Prostate gland (tissue), 2 donors: ENCODE measurements around the gene TNFSF10. TPM values are rescaled to one million over a fixed set of nuclear protein-coding genes. Genes with fewer than 3 reads are reported as not detected.

ENCODE experiments used
- DNase-seq: peaks from one replicate; pipeline ENCODE4 v3.0.0-alpha.2; 2019; ENCODE audit warnings: low spot score
- H3K27ac ChIP-seq, 2 donors: fragments of 200-600 bp; sonication (generic); 2 replicates each; pipeline ENCODE4 v1.5.1; 2017 to 2019
- H3K27me3 ChIP-seq: fragments of 200-600 bp; sonication (generic); replicated peaks from 2 replicates; pipeline ENCODE4 v1.5.1; 2019; ENCODE audit not compliant: insufficient read depth
- H3K36me3 ChIP-seq, 2 donors: fragments of 200-600 bp; sonication (generic); 1 replicate in 1 of 2; 2 replicates in 1 of 2; pipeline versions ENCODE4 v1.5.1 to v1.8.1; 2017 to 2019
- H3K4me1 ChIP-seq: fragments of 200-600 bp; sonication (generic); replicated peaks from 2 replicates; pipeline ENCODE4 v1.5.1; 2019
- H3K4me3 ChIP-seq, 2 donors: fragments of 200-600 bp; sonication (generic); 2 replicates each; pipeline ENCODE4 v1.5.1; 2017 to 2019
- H3K9me3 ChIP-seq: fragments of 200-600 bp; sonication (generic); 2 replicates; pipeline ENCODE4 v1.5.1; 2017
- CTCF ChIP-seq, 4 experiments: fragments of 200-600 bp in 2 of 4; fragments of 450-650 bp in 2 of 4; sonication (generic) in 2 of 4; IDR thresholded peaks; 1 replicate in 3 of 4; 2 replicates in 1 of 4; pipeline ENCODE4 v1.5.1; 2016 to 2019; ENCODE audit warnings: antibody characterized with exemption in 4 of 4, mild to moderate bottlenecking in 2 of 4, moderate library complexity in 2 of 4
- POLR2A ChIP-seq: fragments of 450-650 bp; IDR thresholded peaks from one replicate; pipeline ENCODE4 v1.6.1; 2016; ENCODE audit warnings: antibody characterized with exemption, mild to moderate bottlenecking
- POLR2AphosphoS5 ChIP-seq: sonication (generic); formaldehyde crosslinking; IDR thresholded peaks from one replicate; pipeline ENCODE4 v1.6.1; 2017; ENCODE audit warnings: antibody characterized with exemption
- whole genome bisulfite sequencing: methylation state at CpG from one replicate; pipeline ENCODE4 v1.1.5; 2018; 5-methylcytosine and 5-hydroxymethylcytosine counted together
- intact Hi-C: fragments of 100-400 bp; cut with DNase I; formaldehyde crosslinking; loops from one replicate; pipeline ENCODE4 v1.14.2; 2022
- total RNA-seq, 2 donors: library from RNA; depleted of rRNA; stranded (reverse); fragments of >200 nt; gene quantifications; one replicate each; pipeline ENCODE4 v1.1.0, GENCODE V29; 2016

The TNFSF10 gene
- total RNA-seq, 2 donors from 2014 or later = 70.6 to 126 TPM

DNA sequence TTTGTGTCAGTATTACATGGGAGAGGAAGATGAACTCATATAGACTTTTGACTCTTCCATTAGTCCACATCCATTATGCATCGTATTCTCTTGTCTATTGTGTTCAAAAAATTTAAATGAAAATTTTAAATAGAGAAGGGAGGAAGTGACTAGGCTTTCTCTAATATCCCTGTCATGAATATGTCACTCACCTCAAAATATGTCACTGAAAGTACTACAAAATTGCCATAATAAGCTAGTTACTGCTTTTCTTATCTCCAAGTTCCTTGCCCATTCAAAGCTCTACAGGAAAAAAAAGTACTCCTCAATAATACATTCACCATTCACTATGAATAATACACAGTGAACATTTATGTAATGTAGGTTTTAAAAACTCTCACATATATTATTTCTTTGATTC, 52.6 kb downstream of the TNFSF10 start:
- WGBS = 94% methylated on average over 1 of the region's 1 CpG

DNA sequence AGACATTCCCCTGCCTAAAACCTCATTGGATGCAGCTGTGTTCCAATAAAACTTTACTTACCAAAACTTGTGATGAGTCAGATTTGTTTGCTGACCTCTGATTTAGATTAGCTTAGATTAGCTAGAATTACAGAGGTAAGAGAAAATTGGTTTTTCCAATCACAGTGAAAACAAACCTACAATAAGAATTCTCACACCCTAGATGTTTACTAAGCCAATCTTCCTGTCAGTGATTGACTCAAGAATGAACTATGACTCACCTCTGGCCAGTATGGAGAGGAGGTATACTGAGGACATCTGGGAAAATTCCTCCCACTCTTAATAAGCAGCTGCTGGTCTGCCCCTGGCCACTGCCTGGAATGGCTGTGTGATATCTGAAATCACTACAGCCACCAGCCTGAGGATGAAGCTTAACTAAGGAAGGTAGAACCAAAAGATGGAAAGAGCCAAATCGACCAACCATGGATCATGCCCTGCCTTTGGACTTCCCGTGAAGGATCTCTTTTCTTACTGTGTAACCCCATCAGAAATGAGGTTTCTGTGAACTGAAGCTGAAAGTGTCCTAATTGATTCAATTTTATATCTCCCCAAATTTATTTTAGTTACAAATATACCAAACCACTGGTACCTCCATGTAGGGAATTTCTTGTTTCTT, 55.9 kb downstream of the TNFSF10 start:
- no peak overlapping the region for H3K27ac ChIP-seq
- H3K9me3 ChIP-seq = no peaks in the 10 kb centered on the region
- WGBS = 95% methylated on average over 2 of the region's 2 CpGs
- no peak overlapping the region for H3K4me3 ChIP-seq
- intact Hi-C loops = no loop called here
- no peaks in the 10 kb centered on the region for H3K36me3 ChIP-seq
- DNase-seq = no peak
- no peaks in the 10 kb centered on the region for H3K27me3 ChIP-seq
- H3K4me1 ChIP-seq = no peaks in the 10 kb centered on the region
- no peak for TF ChIP-seq CTCF (IDR thresholded peaks at IDR 0.05)
- no peak for TF ChIP-seq POLR2AphosphoS5
- no peak for TF ChIP-seq POLR2A

More for the DNA sequence above, 52.6 kb downstream of the TNFSF10 start:
- H3K36me3 ChIP-seq = no peaks in the 10 kb centered on the region
- no peaks in the 10 kb centered on the region for H3K9me3 ChIP-seq
- DNase-seq = no peak
- H3K27ac ChIP-seq = no peak overlapping the region
- no peaks in the 10 kb centered on the region for H3K4me1 ChIP-seq
- TF ChIP-seq POLR2AphosphoS5 (no peak), POLR2A (no peak), CTCF (IDR thresholded peaks at IDR 0.05) (no peak)
- no peak overlapping the region for H3K4me3 ChIP-seq
- no peaks in the 10 kb centered on the region for H3K27me3 ChIP-seq
- intact Hi-C loops = loop anchor here (10.0 kb wide), 1 partner anchor 826 kb away; no protein-coding TSS in a partner anchor

- intact Hi-C loops = no loop called here
- Histone ChIP-seq H3K9me3 (no peaks in the 10 kb centered on the region), H3K27me3 (no peaks in the 10 kb centered on the region), H3K27ac (no peak overlapping the region), H3K36me3 (no peaks in the 10 kb centered on the region), H3K4me1 (no peaks in the 10 kb centered on the region), H3K4me3 (no peak overlapping the region)
- TF ChIP-seq CTCF (IDR thresholded peaks at IDR 0.05) (no peak), POLR2AphosphoS5 (no peak), POLR2A (no peak)
- no peak for DNase-seq
- 71% methylated on average over 4 of the region's 4 CpGs for WGBS
Measured at GRCh38 chr3:172466553-172467130, 56.6 kb downstream of the TNFSF10 start.

DNA sequence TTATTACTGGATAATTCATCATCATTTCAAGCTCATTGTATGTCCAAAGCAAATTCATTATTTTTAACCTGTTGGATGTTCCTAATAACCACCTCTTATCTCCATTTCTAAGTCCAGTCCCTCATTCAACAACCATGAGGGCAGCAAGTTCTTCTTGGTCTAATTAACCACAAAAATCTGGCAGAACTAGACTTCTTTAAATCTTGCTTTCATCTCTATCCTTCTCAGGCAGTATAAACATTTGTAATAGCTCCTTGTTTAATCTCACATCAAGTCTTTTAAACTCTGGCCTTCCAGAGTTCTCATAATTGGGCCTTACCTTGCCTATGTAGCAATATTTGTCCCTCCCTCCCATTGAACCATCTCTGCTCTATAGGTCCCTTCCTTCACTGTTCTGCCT, 57.9 kb downstream of the TNFSF10 start:
- H3K27ac ChIP-seq = no peak overlapping the region
- no peaks in the 10 kb centered on the region for H3K4me1 ChIP-seq
- no peaks in the 10 kb centered on the region for H3K9me3 ChIP-seq
- DNase-seq = no peak
- no peaks in the 10 kb centered on the region for H3K27me3 ChIP-seq
- TF ChIP-seq CTCF (IDR thresholded peaks at IDR 0.05) = no peak
- no peak for TF ChIP-seq POLR2AphosphoS5
- no peak overlapping the region for H3K4me3 ChIP-seq
- H3K36me3 ChIP-seq = no peaks in the 10 kb centered on the region
- intact Hi-C loops = no loop called here

DNA sequence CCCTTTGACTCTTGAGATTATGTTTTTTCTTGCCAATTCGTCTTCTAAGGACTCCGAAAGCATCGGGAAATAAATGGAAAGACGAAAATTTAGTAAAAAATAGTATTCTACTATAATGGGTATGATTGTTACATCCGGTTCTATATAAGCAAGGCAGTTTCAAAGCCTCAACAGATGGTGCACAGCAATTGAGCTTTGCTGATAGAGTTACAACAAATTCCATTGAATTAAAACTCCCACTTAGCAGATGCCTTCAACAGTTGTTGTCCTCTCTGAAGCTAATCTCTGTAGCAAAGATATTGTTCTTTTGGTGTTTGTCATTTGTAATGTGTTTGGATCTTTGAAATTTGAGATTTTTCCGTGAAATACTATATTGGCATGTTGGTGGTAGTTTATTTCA, 58.9 kb downstream of the TNFSF10 start:
- WGBS = 89% methylated on average over 6 of the region's 6 CpGs
- H3K27ac ChIP-seq = no peak overlapping the region

More for the DNA sequence above, 58.9 kb downstream of the TNFSF10 start:
- no peak for TF ChIP-seq CTCF (IDR thresholded peaks at IDR 0.05)
- no peak for TF ChIP-seq POLR2A
- TF ChIP-seq POLR2AphosphoS5 = no peak
- Histone ChIP-seq H3K4me3 (no peak overlapping the region), H3K27me3 (no peaks in the 10 kb centered on the region), H3K36me3 (no peaks in the 10 kb centered on the region), H3K4me1 (no peaks in the 10 kb centered on the region), H3K9me3 (no peaks in the 10 kb centered on the region)
- intact Hi-C loops = no loop called here
- no peak for DNase-seq
